Ammon's horn (tissue), 1 donor: ENCODE results near the gene RASA4B.
A peak's percentile ranks its signal among the peaks of the same experiment; 100 is the strongest.
"Not testable (repeated sequence)": the region's sequence is repeated elsewhere in the genome, so short reads cannot be mapped to it uniquely, and the experiment has no call there.

ENCODE experiments used
- DNase-seq: peaks from one replicate; pipeline ENCODE4 v3.0.0-alpha.2; 2016; ENCODE audit warnings: low spot score

Gene RASA4B

GRCh38 chr7:102473271-102473991, 44.1 kb downstream of the RASA4B start:
- DNase-seq: no peak

- DNase-seq: no peak
These were observed 45.2 kb downstream of the RASA4B start for GRCh38 chr7:102472126-102473041.

- DNase-seq: no peak
These were observed 45.8 kb downstream of the RASA4B start for GRCh38 chr7:102471791-102472125.

- DNase-seq: no peak
These were observed 47.4 kb downstream of the RASA4B start for GRCh38 chr7:102469972-102470825.

GRCh38 chr7:102469351-102469971, 48.1 kb downstream of the RASA4B start:
- DNase-seq: no peak

GRCh38 chr7:102468478-102469350, 48.9 kb downstream of the RASA4B start:
- no peak for DNase-seq

GRCh38 chr7:102467581-102468477, 49.7 kb downstream of the RASA4B start:
- DNase-seq: no peak

GRCh38 chr7:102466097-102466496, 51.5 kb downstream of the RASA4B start:
- DNase-seq: no peak

GRCh38 chr7:102464577-102465280, 52.8 kb downstream of the RASA4B start, which contains the start of the genes ALKBH4 and LRWD1:
ALKBH4 (minus strand) TSS chr7:102464863; CDS start chr7:102464836, 27 bp downstream.
LRWD1 (plus strand) TSS chr7:102464984; CDS start chr7:102465081, 97 bp downstream.
- DNase-seq: peak; percentile 92

GRCh38 chr7:102463841-102464576, 53.6 kb downstream of the RASA4B start:
- no peak for DNase-seq

GRCh38 chr7:102460467-102460866, 57.1 kb downstream of the RASA4B start:
- no peak for DNase-seq

- no peak for DNase-seq
These were observed 58.2 kb downstream of the RASA4B start for GRCh38 chr7:102459221-102459844.

- no peak for DNase-seq
These were observed 60.1 kb downstream of the RASA4B start for GRCh38 chr7:102457352-102457924.

GRCh38 chr7:102456327-102456726, 61.2 kb downstream of the RASA4B start:
- no peak for DNase-seq

- DNase-seq: no peak
These were observed 62.0 kb downstream of the RASA4B start for GRCh38 chr7:102455596-102455995.

GRCh38 chr7:102454932-102455331, 62.6 kb downstream of the RASA4B start:
- not testable (repeated sequence) for DNase-seq

GRCh38 chr7:102454468-102454867, 63.1 kb downstream of the RASA4B start:
- DNase-seq: no peak
